ENCODE results near the gene MSI1. TPM values are rescaled to one million over a fixed set of nuclear protein-coding genes. Genes with fewer than 3 reads are reported as not detected.

MSI1 gene
- total and polyA plus RNA-seq, 9 donors: 0.83 to 4.9 (median 1.9) TPM

GRCh38 chr12:120397824-120398540 is 29.0 kb upstream of the MSI1 start:
- Histone ChIP-seq H3K27me3 (no peaks in the 10 kb centered on the region), H3K27ac (no peak overlapping the region), H3K36me3 (no peaks in the 10 kb centered on the region), H3K4me3 (no peak overlapping the region), H3K4me1 (ENCODE audit: insufficient read depth) (no peaks in the 10 kb centered on the region), H3K9me3 (no peaks in the 10 kb centered on the region)
- DNase-seq: no peak
- intact Hi-C loops (cut with DNase I): no loop called here
- WGBS, 3 donors: 33 to 49% (median 39%) methylated on average over 32 to 33 of the region's 33 CpGs
- TF ChIP-seq CTCF (IDR thresholded peaks at IDR 0.05) (no peak), EP300 (IDR thresholded peaks at IDR 0.05) (no peak), POLR2A (IDR thresholded peaks at IDR 0.05) (no peak)

GRCh38 chr12:120394483-120395367 is 25.8 kb upstream of the MSI1 start:
- Histone ChIP-seq H3K36me3 (no peaks in the 10 kb centered on the region), H3K9me3 (no peaks in the 10 kb centered on the region), H3K27ac (no peak overlapping the region), H3K4me1 (ENCODE audit: insufficient read depth) (no peaks in the 10 kb centered on the region), H3K4me3 (no peak overlapping the region), H3K27me3 (no peaks in the 10 kb centered on the region)
- no peak for DNase-seq
- intact Hi-C loops (cut with DNase I): no loop called here
- no peak for TF ChIP-seq EP300 (IDR thresholded peaks at IDR 0.05)
- no peak for TF ChIP-seq CTCF (IDR thresholded peaks at IDR 0.05)
- no peak for TF ChIP-seq POLR2A (IDR thresholded peaks at IDR 0.05)
- WGBS, 3 donors: 15 to 23% (median 21%) methylated on average over 18 of the region's 18 CpGs

- Histone ChIP-seq H3K4me1 (ENCODE audit: insufficient read depth) (peaks cover 2% of the 10 kb centered on the region), H3K4me3 (no peak overlapping the region), H3K9me3 (no peaks in the 10 kb centered on the region), H3K27me3 (no peaks in the 10 kb centered on the region), H3K27ac (no peak overlapping the region), H3K36me3 (no peaks in the 10 kb centered on the region)
- 83 to 100% (median 92%) methylated on average over 1 of the region's 1 CpG for WGBS, 3 donors
- no peak for DNase-seq
- intact Hi-C loops (cut with DNase I): no loop called here
- TF ChIP-seq CTCF (IDR thresholded peaks at IDR 0.05) (no peak), EP300 (IDR thresholded peaks at IDR 0.05) (no peak), POLR2A (IDR thresholded peaks at IDR 0.05) (no peak)
Observed at GRCh38 chr12:120390540-120391120, 21.7 kb upstream of the MSI1 start.

GRCh38 chr12:120388691-120389481 is 19.9 kb upstream of the MSI1 start:
- Histone ChIP-seq H3K4me1 (ENCODE audit: insufficient read depth) (peaks cover 2% of the 10 kb centered on the region), H3K27ac (no peak overlapping the region), H3K4me3 (no peak overlapping the region), H3K9me3 (no peaks in the 10 kb centered on the region), H3K27me3 (no peaks in the 10 kb centered on the region), H3K36me3 (no peaks in the 10 kb centered on the region)
- TF ChIP-seq CTCF (IDR thresholded peaks at IDR 0.05): no peak
- no peak for TF ChIP-seq EP300 (IDR thresholded peaks at IDR 0.05)
- no peak for TF ChIP-seq POLR2A (IDR thresholded peaks at IDR 0.05)
- whole genome bisulfite sequencing, 3 donors: 4 to 6% (median 6%) methylated on average over 24 of the region's 24 CpGs
- intact Hi-C loops (cut with DNase I): no loop called here
- DNase-seq: no peak

Data from ovary (tissue), 9 donors.